Mesenchymal stem cell (in vitro differentiated cells and primary cell): Measurements from ENCODE around the gene TENT5A.
A peak's percentile ranks its signal among the peaks of the same experiment; 100 is the strongest.

Experiments used
- DNase-seq: peaks from one replicate; pipeline ENCODE4 v3.0.0-alpha.2; 2013
- H2AFZ ChIP-seq: one replicate; pipeline ENCODE4 v1.6.1; 2013; ENCODE audit warnings: low read depth, mild to moderate bottlenecking, control low read depth, inconsistent platforms, low read length, moderate library complexity
- H2AK5ac ChIP-seq: 2 replicates; pipeline ENCODE4 v1.6.1; 2013; ENCODE audit warnings: low read length, moderate library complexity, mild to moderate bottlenecking, inconsistent platforms; ENCODE audit not compliant: severe bottlenecking
- H2BK120ac ChIP-seq: one replicate; pipeline ENCODE4 v1.6.1; 2013; ENCODE audit warnings: low read depth, mild to moderate bottlenecking, inconsistent platforms, low read length, moderate library complexity
- H2BK12ac ChIP-seq, 2 experiments: one replicate each; pipeline ENCODE4 v1.6.1; 2013; ENCODE audit warnings: inconsistent platforms in 2 of 2, low read length in 2 of 2, mild to moderate bottlenecking in 2 of 2, moderate library complexity in 2 of 2, control low read depth in 1 of 2
- H2BK15ac ChIP-seq: one replicate; pipeline ENCODE4 v1.6.1; 2013; ENCODE audit warnings: mild to moderate bottlenecking, low read depth, inconsistent platforms; ENCODE audit not compliant: poor library complexity, severe bottlenecking
- H2BK5ac ChIP-seq: 2 replicates; pipeline ENCODE4 v1.6.1; 2013; ENCODE audit warnings: low read depth, mild to moderate bottlenecking, low read length, control low read depth, inconsistent platforms; ENCODE audit not compliant: poor library complexity, severe bottlenecking
- H3K14ac ChIP-seq, 2 experiments: one replicate each; pipeline ENCODE4 v1.6.1; 2013; ENCODE audit warnings: inconsistent platforms in 2 of 2, low read length in 2 of 2, control low read depth in 1 of 2, mild to moderate bottlenecking in 1 of 2, moderate library complexity in 1 of 2
- H3K18ac ChIP-seq, 2 experiments: one replicate each; pipeline ENCODE4 v1.6.1; 2013; ENCODE audit warnings: inconsistent platforms in 2 of 2, low read length in 2 of 2, control low read depth in 1 of 2, low read depth in 1 of 2, mild to moderate bottlenecking in 1 of 2
- H3K23ac ChIP-seq, 2 experiments: one replicate each; pipeline ENCODE4 v1.6.1; 2013; ENCODE audit warnings: inconsistent platforms in 2 of 2, low read length in 2 of 2, mild to moderate bottlenecking in 2 of 2, moderate library complexity in 2 of 2, control low read depth in 1 of 2
- H3K27ac ChIP-seq: 2 replicates; pipeline ENCODE4 v1.5.1; 2013; ENCODE audit warnings: mild to moderate bottlenecking, moderate library complexity, low read length, control low read depth, inconsistent platforms; ENCODE audit not compliant: poor library complexity, severe bottlenecking
- H3K27me3 ChIP-seq, 2 experiments: 2 replicates each; pipeline versions ENCODE4 v1.6.1 to v1.7.0; 2013; ENCODE audit warnings: low read length in 2 of 2, mild to moderate bottlenecking in 2 of 2, moderate library complexity in 2 of 2, control low read depth in 1 of 2, inconsistent platforms in 1 of 2; ENCODE audit not compliant: control insufficient read depth in 1 of 2, insufficient read depth in 1 of 2
- H3K36me3 ChIP-seq, 2 experiments: 2 replicates each; pipeline versions ENCODE4 v1.6.1 to v1.7.0; 2013; ENCODE audit warnings: low read length in 2 of 2, control low read depth in 1 of 2, inconsistent platforms in 1 of 2, low read depth in 1 of 2, mild to moderate bottlenecking in 1 of 2; ENCODE audit not compliant: insufficient read depth in 2 of 2, control insufficient read depth in 1 of 2
- H3K4ac ChIP-seq, 2 experiments: one replicate each; pipeline ENCODE4 v1.6.1; 2013; ENCODE audit warnings: inconsistent platforms in 2 of 2, low read length in 2 of 2, mild to moderate bottlenecking in 2 of 2, moderate library complexity in 2 of 2, control low read depth in 1 of 2, low read depth in 1 of 2
- H3K4me1 ChIP-seq: 2 replicates; pipeline ENCODE4 v1.6.1; 2013; ENCODE audit warnings: low read depth, low read length, control low read depth; ENCODE audit not compliant: control insufficient read depth, insufficient read depth
- H3K4me2 ChIP-seq: 2 replicates; pipeline ENCODE4 v1.6.1; 2013; ENCODE audit warnings: low read length, mild to moderate bottlenecking, inconsistent platforms; ENCODE audit not compliant: poor library complexity, severe bottlenecking
- H3K4me3 ChIP-seq, 2 experiments: 2 replicates each; pipeline versions ENCODE4 v1.5.1 to v1.7.0; 2013; ENCODE audit warnings: low read length in 2 of 2, mild to moderate bottlenecking in 2 of 2, control low read depth in 1 of 2, low read depth in 1 of 2; ENCODE audit not compliant: insufficient read depth in 1 of 2
- H3K79me1 ChIP-seq: replicated peaks from 2 replicates; pipeline ENCODE4 v1.6.1; 2013; ENCODE audit warnings: mild to moderate bottlenecking, control low read depth, low read length, inconsistent platforms; ENCODE audit not compliant: poor library complexity, severe bottlenecking
- H3K9ac ChIP-seq: 2 replicates; pipeline ENCODE4 v1.7.0; 2013; ENCODE audit warnings: mild to moderate bottlenecking, low read length, moderate library complexity
- H3K9me3 ChIP-seq: 2 replicates; pipeline ENCODE4 v1.7.0; 2013; ENCODE audit warnings: mild to moderate bottlenecking, low read length; ENCODE audit not compliant: control insufficient read depth
- H4K8ac ChIP-seq: one replicate; pipeline ENCODE4 v1.6.1; 2013; ENCODE audit warnings: inconsistent platforms, mild to moderate bottlenecking, low read length, moderate library complexity
- H4K91ac ChIP-seq: one replicate; pipeline ENCODE4 v1.6.1; 2013; ENCODE audit warnings: mild to moderate bottlenecking, low read length, inconsistent platforms
- WGBS: methylation state at CpG from one replicate; pipeline ENCODE4 v1.1.7; 2013; ENCODE audit warnings: mixed read lengths; 5-methylcytosine and 5-hydroxymethylcytosine counted together

TENT5A gene

GRCh38 chr6:81762132-81762531 is 9.7 kb upstream of the TENT5A start:
- Histone ChIP-seq H3K4me2 (no peak overlapping the region), H4K91ac (no peak overlapping the region), H3K4me3 (no peak overlapping the region)

GRCh38 chr6:81761197-81761596 is 8.7 kb upstream of the TENT5A start:
- H3K9me3 ChIP-seq = no peaks in the 10 kb centered on the region
- no peak overlapping the region for H3K27ac ChIP-seq
- no peak overlapping the region for H3K14ac ChIP-seq
- peak overlapping the region; percentile 61 for H3K9ac ChIP-seq
- H3K36me3 ChIP-seq = no peaks in the 10 kb centered on the region
- H2BK15ac ChIP-seq = no peak overlapping the region
- H3K79me1 ChIP-seq = no peaks in the 10 kb centered on the region
- no peak overlapping the region for H3K23ac ChIP-seq
- no peak overlapping the region for H3K4ac ChIP-seq
- DNase-seq = peak; percentile 48
- H3K4me2 ChIP-seq = no peak overlapping the region
- H2BK5ac ChIP-seq = no peak overlapping the region
- H2BK120ac ChIP-seq = no peak overlapping the region
- no peaks in the 10 kb centered on the region for H3K27me3 ChIP-seq
- H2AFZ ChIP-seq = no peak overlapping the region
- no peak overlapping the region for H2AK5ac ChIP-seq
- no peak overlapping the region for H3K4me3 ChIP-seq
- no peak overlapping the region for H4K8ac ChIP-seq
- H4K91ac ChIP-seq = no peak overlapping the region
- peaks cover 2% of the 10 kb centered on the region for H3K4me1 ChIP-seq
- no peak overlapping the region for H2BK12ac ChIP-seq
- H3K18ac ChIP-seq = no peak overlapping the region
- no CpG with 5 or more reads among the region's 1 CpG for WGBS

More at GRCh38 chr6:81762132-81762531, 9.7 kb upstream of the TENT5A start:
- no peak overlapping the region for H3K23ac ChIP-seq
- H3K9ac ChIP-seq = peak overlapping the region; percentile 52
- no peak overlapping the region for H3K27ac ChIP-seq
- H3K27me3 ChIP-seq = no peaks in the 10 kb centered on the region
- peak overlapping the region in 1 of 2 experiments; percentile 28 for H3K4ac ChIP-seq
- H4K8ac ChIP-seq = no peak overlapping the region
- DNase-seq = no peak
- H3K9me3 ChIP-seq = no peaks in the 10 kb centered on the region
- no peak overlapping the region for H2BK15ac ChIP-seq
- H3K18ac ChIP-seq = peak overlapping the region in 1 of 2 experiments; percentile 40
- H3K14ac ChIP-seq = no peak overlapping the region
- H2BK5ac ChIP-seq = no peak overlapping the region
- H2BK12ac ChIP-seq = no peak overlapping the region
- H2BK120ac ChIP-seq = no peak overlapping the region
- H2AK5ac ChIP-seq = no peak overlapping the region
- H3K36me3 ChIP-seq = no peaks in the 10 kb centered on the region
- H3K4me1 ChIP-seq = peaks cover 2% of the 10 kb centered on the region
- no peak overlapping the region for H2AFZ ChIP-seq
- no peaks in the 10 kb centered on the region for H3K79me1 ChIP-seq

GRCh38 chr6:81759782-81760181 is 7.3 kb upstream of the TENT5A start:
- H3K36me3 ChIP-seq = no peaks in the 10 kb centered on the region
- H4K8ac ChIP-seq = no peak overlapping the region
- H2AK5ac ChIP-seq = no peak overlapping the region
- H2BK5ac ChIP-seq = no peak overlapping the region
- H3K79me1 ChIP-seq = no peaks in the 10 kb centered on the region
- H3K9ac ChIP-seq = peak overlapping the region; percentile 42
- H3K14ac ChIP-seq = no peak overlapping the region
- H2BK15ac ChIP-seq = no peak overlapping the region
- H3K23ac ChIP-seq = no peak overlapping the region
- WGBS = 30% methylated on average over 1 of the region's 2 CpGs
- H2BK12ac ChIP-seq = no peak overlapping the region
- no peak overlapping the region for H3K4me3 ChIP-seq
- no peaks in the 10 kb centered on the region for H3K9me3 ChIP-seq
- no peak overlapping the region for H3K4ac ChIP-seq
- DNase-seq = peak; percentile 82
- no peak overlapping the region for H3K18ac ChIP-seq
- no peak overlapping the region for H3K27ac ChIP-seq
- H3K27me3 ChIP-seq = no peaks in the 10 kb centered on the region
- H2AFZ ChIP-seq = no peak overlapping the region
- no peak overlapping the region for H2BK120ac ChIP-seq
- no peak overlapping the region for H3K4me2 ChIP-seq
- peaks cover 2% of the 10 kb centered on the region for H3K4me1 ChIP-seq
- H4K91ac ChIP-seq = no peak overlapping the region

GRCh38 chr6:81758221-81758620 is 5.7 kb upstream of the TENT5A start:
- Histone ChIP-seq H2BK12ac (no peak overlapping the region), H2AFZ (no peak overlapping the region), H2BK5ac (no peak overlapping the region), H3K18ac (no peak overlapping the region), H3K4me3 (no peak overlapping the region), H3K9me3 (no peaks in the 10 kb centered on the region), H2BK15ac (no peak overlapping the region), H3K79me1 (no peaks in the 10 kb centered on the region), H2BK120ac (no peak overlapping the region), H3K27ac (no peak overlapping the region), H2AK5ac (no peak overlapping the region), H3K4me2 (no peak overlapping the region), H3K23ac (no peak overlapping the region), H3K4ac (no peak overlapping the region), H3K36me3 (no peaks in the 10 kb centered on the region), H3K27me3 (no peaks in the 10 kb centered on the region), H3K9ac (no peak overlapping the region), H3K4me1 (peaks cover 6% of the 10 kb centered on the region), H3K14ac (no peak overlapping the region), H4K91ac (no peak overlapping the region), H4K8ac (no peak overlapping the region)
- 93% methylated on average over 2 of the region's 4 CpGs for WGBS
- DNase-seq = no peak
